ENCODE measurements around the gene ZNF200.

Gene ZNF200

GRCh38 chr16:3282730-3283542 lies 48.0 kb upstream of the ZNF200 start, which contains the start of gene ZNF263 (continued):
- no peak for TF ChIP-seq POU6F1 (CRISPR knock-in tag; IDR thresholded peaks at IDR 0.05; ENCODE audit: borderline replicate concordance, low read depth)
- no peak for TF ChIP-seq PPARA (CRISPR knock-in tag; IDR thresholded peaks at IDR 0.05; ENCODE audit: borderline replicate concordance)
- no peak for TF ChIP-seq PATZ1 (CRISPR knock-in tag; IDR thresholded peaks at IDR 0.05; ENCODE audit: borderline replicate concordance)
- no peak for TF ChIP-seq ZNF565 (CRISPR knock-in tag; conservative IDR thresholded peaks at IDR 0.05; ENCODE audit: low read depth)

- ATAC-seq: peak; percentile 79
Observed at GRCh38 chr16:3282103-3282729, 47.3 kb upstream of the ZNF200 start.

GRCh38 chr16:3281222-3281820 lies 46.4 kb upstream of the ZNF200 start:
- ATAC-seq: no peak
- TF ChIP-seq ZC3H10 (CRISPR knock-in tag; IDR thresholded peaks at IDR 0.05) (no peak), ZNF70 (CRISPR knock-in tag; IDR thresholded peaks at IDR 0.05) (no peak), ZNF565 (CRISPR knock-in tag; conservative IDR thresholded peaks at IDR 0.05; ENCODE audit: low read depth) (no peak), CSRNP3 (CRISPR knock-in tag; IDR thresholded peaks at IDR 0.05) (no peak), BACH2 (CRISPR knock-in tag; IDR thresholded peaks at IDR 0.05; ENCODE audit: borderline replicate concordance) (no peak), ISL1 (CRISPR knock-in tag; IDR thresholded peaks at IDR 0.05) (no peak), TCF4 (CRISPR knock-in tag; IDR thresholded peaks at IDR 0.05; ENCODE audit: borderline replicate concordance) (no peak), RARB (CRISPR knock-in tag; IDR thresholded peaks at IDR 0.05) (no peak), SNAI2 (CRISPR knock-in tag; IDR thresholded peaks at IDR 0.05) (no peak), TOX (CRISPR knock-in tag; IDR thresholded peaks at IDR 0.05; ENCODE audit: borderline replicate concordance) (no peak)

More at GRCh38 chr16:3282103-3282729, 47.3 kb upstream of the ZNF200 start:
- TF ChIP-seq TSHZ2 (CRISPR knock-in tag; IDR thresholded peaks at IDR 0.05) (no peak), ARNTL (CRISPR knock-in tag; IDR thresholded peaks at IDR 0.05; ENCODE audit: borderline replicate concordance, low read depth) (no peak), ZNF565 (CRISPR knock-in tag; conservative IDR thresholded peaks at IDR 0.05; ENCODE audit: low read depth) (no peak), OSR1 (CRISPR knock-in tag; IDR thresholded peaks at IDR 0.05) (no peak), TOX (CRISPR knock-in tag; IDR thresholded peaks at IDR 0.05; ENCODE audit: borderline replicate concordance) (no peak), ESRRG (CRISPR knock-in tag; IDR thresholded peaks at IDR 0.05) (no peak)

GRCh38 chr16:3276679-3277078 lies 41.7 kb upstream of the ZNF200 start:
- ATAC-seq: no peak
- TF ChIP-seq CREB5 (CRISPR knock-in tag; IDR thresholded peaks at IDR 0.05; ENCODE audit: low read depth): no peak
- no peak for TF ChIP-seq TCF4 (CRISPR knock-in tag; IDR thresholded peaks at IDR 0.05; ENCODE audit: borderline replicate concordance)
- no peak for TF ChIP-seq ESRRG (CRISPR knock-in tag; IDR thresholded peaks at IDR 0.05)
- TF ChIP-seq PPARA (CRISPR knock-in tag; IDR thresholded peaks at IDR 0.05; ENCODE audit: borderline replicate concordance): no peak
- no peak for TF ChIP-seq ZFP3 (CRISPR knock-in tag; IDR thresholded peaks at IDR 0.05)
- no peak for TF ChIP-seq ZNF70 (CRISPR knock-in tag; IDR thresholded peaks at IDR 0.05)
- TF ChIP-seq OSR1 (CRISPR knock-in tag; IDR thresholded peaks at IDR 0.05): no peak
- TF ChIP-seq ARNTL (CRISPR knock-in tag; IDR thresholded peaks at IDR 0.05; ENCODE audit: borderline replicate concordance, low read depth): no peak
- TF ChIP-seq SNAI2 (CRISPR knock-in tag; IDR thresholded peaks at IDR 0.05): no peak
- no peak for TF ChIP-seq ZNF8 (CRISPR knock-in tag; IDR thresholded peaks at IDR 0.05)
- TF ChIP-seq TSHZ2 (CRISPR knock-in tag; IDR thresholded peaks at IDR 0.05): no peak
- no peak for TF ChIP-seq GLIS3 (CRISPR knock-in tag; IDR thresholded peaks at IDR 0.05)

Measured in SK-N-SH treated with all-trans-retinoic acid at 6 μM for 48 hours (cell line).